Measurements from ENCODE around the gene PEG3.

Gene PEG3

GRCh38 chr19:56838909-56839651 is 1.4 kb downstream of the PEG3 start:
- no peak for DNase-seq (ENCODE audit: low read depth in 2 of 2)

- no peak for DNase-seq (ENCODE audit: low read depth in 2 of 2)
Observed at GRCh38 chr19:56838024-56838908, 2.3 kb downstream of the PEG3 start.

GRCh38 chr19:56837492-56838023 is 3.0 kb downstream of the PEG3 start:
- no peak for DNase-seq (ENCODE audit: low read depth in 2 of 2)

GRCh38 chr19:56837004-56837403 is 3.5 kb downstream of the PEG3 start:
- no peak for DNase-seq (ENCODE audit: low read depth in 2 of 2)

- DNase-seq (ENCODE audit: low read depth in 2 of 2) = no peak
Observed at GRCh38 chr19:56836059-56836458, 4.5 kb downstream of the PEG3 start.

- DNase-seq (ENCODE audit: low read depth in 2 of 2) = no peak
Observed at GRCh38 chr19:56835401-56835800, 5.1 kb downstream of the PEG3 start.

- DNase-seq (ENCODE audit: low read depth in 2 of 2) = no peak
Observed at GRCh38 chr19:56834564-56835375, 5.8 kb downstream of the PEG3 start.

GRCh38 chr19:56832352-56832928 is 8.1 kb downstream of the PEG3 start:
- no peak for DNase-seq (ENCODE audit: low read depth in 2 of 2)

- DNase-seq (ENCODE audit: low read depth in 2 of 2) = no peak
Observed at GRCh38 chr19:56831255-56831654, 9.3 kb downstream of the PEG3 start.

GRCh38 chr19:56829596-56829995 is 10.9 kb downstream of the PEG3 start:
- no peak for DNase-seq (ENCODE audit: low read depth in 2 of 2)

- DNase-seq (ENCODE audit: low read depth in 2 of 2) = no peak
Observed at GRCh38 chr19:56827708-56828107, 12.8 kb downstream of the PEG3 start.

GRCh38 chr19:56823956-56824355 is 16.6 kb downstream of the PEG3 start:
- DNase-seq (ENCODE audit: low read depth in 2 of 2) = no peak

- no peak for DNase-seq (ENCODE audit: low read depth in 2 of 2)
Observed at GRCh38 chr19:56823417-56823816, 17.1 kb downstream of the PEG3 start.

- DNase-seq (ENCODE audit: low read depth in 2 of 2) = no peak
Observed at GRCh38 chr19:56822755-56823154, 17.8 kb downstream of the PEG3 start.

GRCh38 chr19:56821675-56822074 is 18.9 kb downstream of the PEG3 start:
- DNase-seq (ENCODE audit: low read depth in 2 of 2) = no peak

GRCh38 chr19:56821209-56821608 is 19.3 kb downstream of the PEG3 start:
- no peak for DNase-seq (ENCODE audit: low read depth in 2 of 2)

GRCh38 chr19:56819166-56819565 is 21.4 kb downstream of the PEG3 start:
- no peak for DNase-seq (ENCODE audit: low read depth in 2 of 2)

GRCh38 chr19:56814656-56815055 is 25.9 kb downstream of the PEG3 start:
- DNase-seq (ENCODE audit: low read depth in 2 of 2) = no peak

GRCh38 chr19:56813531-56813930 is 27.0 kb downstream of the PEG3 start:
- no peak for DNase-seq (ENCODE audit: low read depth in 2 of 2)

- no peak for DNase-seq (ENCODE audit: low read depth in 2 of 2)
Observed at GRCh38 chr19:56811480-56811879, 29.0 kb downstream of the PEG3 start.

GRCh38 chr19:56810260-56810659 is 30.3 kb downstream of the PEG3 start:
- no peak for DNase-seq (ENCODE audit: low read depth in 2 of 2)
